LNCAP (cell line): ENCODE data around the gene JMJD6.

ENCODE experiments used
- TF ChIP-seq, protein P1 (sequence below): fragments of 450-650 bp; IDR thresholded peaks from 2 replicates; pipeline ENCODE4 v1.5.1; 2017; ENCODE audit warnings: mild to moderate bottlenecking

The JMJD6 gene

DNA sequence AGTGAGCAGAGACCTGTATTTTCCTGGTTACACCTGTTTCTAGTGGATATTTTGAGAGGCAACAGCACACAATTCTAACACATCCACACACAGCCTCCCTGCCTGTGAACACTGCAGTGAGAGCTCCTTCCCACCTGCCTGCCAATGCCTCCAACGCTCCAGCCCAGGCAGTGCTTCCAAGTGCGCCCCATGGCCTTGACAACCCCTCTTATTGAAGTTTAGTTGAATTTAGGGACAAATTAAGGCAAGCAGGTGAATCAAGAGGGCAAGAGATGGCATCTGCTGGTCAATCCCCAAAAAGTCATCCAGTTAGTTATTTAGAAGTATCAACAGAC lies 10.9 kb downstream of the JMJD6 start:
- TF ChIP-seq, protein P1, sequence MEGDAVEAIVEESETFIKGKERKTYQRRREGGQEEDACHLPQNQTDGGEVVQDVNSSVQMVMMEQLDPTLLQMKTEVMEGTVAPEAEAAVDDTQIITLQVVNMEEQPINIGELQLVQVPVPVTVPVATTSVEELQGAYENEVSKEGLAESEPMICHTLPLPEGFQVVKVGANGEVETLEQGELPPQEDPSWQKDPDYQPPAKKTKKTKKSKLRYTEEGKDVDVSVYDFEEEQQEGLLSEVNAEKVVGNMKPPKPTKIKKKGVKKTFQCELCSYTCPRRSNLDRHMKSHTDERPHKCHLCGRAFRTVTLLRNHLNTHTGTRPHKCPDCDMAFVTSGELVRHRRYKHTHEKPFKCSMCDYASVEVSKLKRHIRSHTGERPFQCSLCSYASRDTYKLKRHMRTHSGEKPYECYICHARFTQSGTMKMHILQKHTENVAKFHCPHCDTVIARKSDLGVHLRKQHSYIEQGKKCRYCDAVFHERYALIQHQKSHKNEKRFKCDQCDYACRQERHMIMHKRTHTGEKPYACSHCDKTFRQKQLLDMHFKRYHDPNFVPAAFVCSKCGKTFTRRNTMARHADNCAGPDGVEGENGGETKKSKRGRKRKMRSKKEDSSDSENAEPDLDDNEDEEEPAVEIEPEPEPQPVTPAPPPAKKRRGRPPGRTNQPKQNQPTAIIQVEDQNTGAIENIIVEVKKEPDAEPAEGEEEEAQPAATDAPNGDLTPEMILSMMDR: no peak

DNA sequence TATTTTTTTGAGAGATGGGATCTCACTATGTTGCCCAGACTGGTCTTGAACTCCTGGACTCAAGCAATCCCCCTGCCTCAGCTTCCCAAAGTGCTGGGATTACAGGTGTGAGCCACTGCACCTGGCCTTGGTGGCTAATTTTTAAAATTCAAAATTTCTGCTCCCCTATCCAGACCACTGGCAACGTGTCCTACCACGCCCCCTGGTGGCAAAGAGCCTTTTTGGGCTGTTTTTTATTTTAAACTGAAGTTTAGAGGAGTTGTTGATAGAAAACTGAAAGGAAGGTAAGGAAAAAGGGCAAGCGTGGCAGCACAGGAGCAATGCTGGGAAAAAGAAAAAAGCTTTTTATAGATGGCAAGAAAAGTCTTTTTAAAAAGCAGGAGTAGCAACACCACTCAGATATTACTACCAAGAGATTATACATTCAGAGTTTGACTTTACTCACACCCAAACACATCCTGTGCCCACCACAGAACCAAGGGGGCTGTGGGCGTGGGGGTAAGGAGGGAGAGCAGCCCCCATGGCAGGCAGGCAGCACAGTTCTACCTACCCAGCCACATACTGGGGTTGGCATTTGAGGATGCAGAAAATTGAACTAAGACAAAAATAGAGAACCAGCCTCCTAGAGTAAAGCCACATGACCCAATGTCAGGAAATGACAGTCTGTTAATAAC lies 11.4 kb downstream of the JMJD6 start:
- TF ChIP-seq, protein P1: peak; percentile 87

DNA sequence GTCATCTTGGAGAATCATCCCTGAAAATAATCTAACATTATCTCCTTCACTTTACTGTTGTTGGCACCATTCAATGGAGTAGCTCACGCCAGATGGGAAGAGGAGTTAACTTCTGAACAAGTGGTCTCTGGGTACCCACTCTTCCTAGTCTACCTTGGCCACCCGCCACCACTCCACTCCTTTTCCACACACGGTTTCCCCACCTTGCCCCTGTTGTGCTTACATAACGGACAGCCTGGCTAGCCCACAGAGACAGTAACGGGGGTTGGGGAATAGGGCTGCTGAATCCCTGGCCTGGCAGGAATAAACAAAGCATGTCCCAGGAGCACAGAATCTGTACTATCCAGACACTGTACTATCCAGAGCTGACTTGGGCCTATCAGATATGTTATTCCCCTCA lies 12.1 kb downstream of the JMJD6 start:
- TF ChIP-seq, protein P1: no peak

GRCh38 chr17:76713765-76714164 lies 12.6 kb downstream of the JMJD6 start:
- TF ChIP-seq, protein P1: no peak

- TF ChIP-seq, protein P1: no peak
Measured at GRCh38 chr17:76710863-76711611, 15.4 kb downstream of the JMJD6 start, which contains the start of gene MXRA7. Gene MXRA7, minus strand, starts transcription at chr17:76710965. Its CDS starts 19 bp downstream, at chr17:76710946.

DNA sequence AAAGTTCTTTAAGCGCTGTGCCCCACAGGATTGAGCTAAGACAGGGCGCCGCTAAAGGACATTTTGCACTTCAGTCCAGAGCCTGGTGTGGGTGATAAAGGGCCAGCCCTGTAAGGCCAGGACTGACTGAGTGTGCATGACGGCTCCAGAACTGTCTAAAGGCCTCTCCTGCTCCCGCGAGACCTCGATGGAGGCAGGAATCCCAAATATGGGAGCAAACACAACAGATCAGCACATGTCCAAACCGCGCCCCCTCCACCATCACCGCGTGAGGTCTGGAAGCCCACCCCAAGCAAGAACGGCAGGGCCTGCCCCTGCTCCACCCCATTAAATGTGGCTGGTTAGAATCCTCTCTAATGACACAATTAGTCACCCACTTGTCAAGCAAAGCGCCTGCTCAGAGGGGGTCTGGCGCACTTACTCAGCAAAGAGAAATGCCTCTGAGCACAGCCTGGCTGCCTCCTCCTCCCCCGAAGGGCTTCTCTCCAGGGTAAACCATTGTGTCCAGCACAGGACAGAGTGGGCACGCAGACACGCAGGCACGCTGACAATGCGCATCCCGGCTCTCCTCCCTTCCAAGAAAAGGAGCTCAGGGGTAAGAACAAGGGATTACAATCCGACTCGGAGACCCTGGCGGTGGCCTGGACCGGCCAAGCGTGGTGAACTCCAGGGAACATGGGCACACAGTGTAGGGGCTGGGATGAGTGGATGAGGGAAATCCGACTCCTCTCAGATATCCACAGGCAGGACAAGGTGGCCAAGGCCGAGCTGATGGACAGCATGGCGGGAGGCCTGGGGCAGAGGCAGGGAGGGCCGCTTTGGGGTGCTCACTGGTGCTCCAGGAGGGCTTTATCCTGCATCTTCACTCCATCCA lies 17.1 kb downstream of the JMJD6 start:
- TF ChIP-seq, protein P1: no peak

DNA sequence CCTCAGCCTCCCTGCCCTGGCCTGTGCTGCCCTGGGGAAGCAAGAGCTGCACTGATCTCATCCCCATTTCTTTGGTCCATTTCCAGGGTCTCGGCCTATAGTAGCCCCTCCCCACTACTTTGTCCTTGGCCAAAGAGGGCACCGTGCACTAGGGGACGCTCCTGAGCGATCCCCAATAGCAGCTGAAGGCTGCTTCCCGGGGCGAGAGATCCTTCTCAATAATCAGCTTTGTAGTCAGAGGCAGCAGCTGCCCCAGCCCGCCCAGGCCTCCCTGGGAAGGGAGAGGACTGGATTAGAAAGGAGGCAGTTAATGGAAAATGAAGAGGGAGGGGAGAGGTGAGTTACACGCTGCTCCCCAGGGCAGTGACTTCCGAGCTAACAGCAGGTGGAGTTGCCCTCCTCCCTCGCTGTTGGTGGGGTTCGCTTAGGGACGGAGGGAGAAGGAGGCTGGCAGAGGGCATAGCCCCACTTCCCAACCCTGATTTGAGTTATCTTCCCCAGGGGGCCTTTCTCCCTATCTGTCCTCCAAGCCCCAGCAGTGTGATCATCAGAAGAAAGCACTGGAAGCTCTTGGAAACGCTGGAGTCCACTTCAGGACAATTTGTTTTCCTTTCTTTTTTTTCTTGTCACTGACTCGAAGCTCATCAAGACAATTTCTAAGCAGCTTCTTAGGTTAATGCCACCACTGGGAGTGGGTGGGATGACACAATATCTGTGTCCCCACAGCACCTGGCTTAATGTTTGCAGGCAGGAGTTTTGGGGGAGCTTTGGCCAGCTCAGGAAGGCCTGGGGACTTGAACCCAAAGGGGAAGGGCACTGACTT lies 18.2 kb downstream of the JMJD6 start:
- TF ChIP-seq, protein P1: no peak
